Measurements from ENCODE around the gene FFAR3. TPM values are rescaled to one million over a fixed set of nuclear protein-coding genes. Genes with fewer than 3 reads are reported as not detected.

FFAR3 gene
- total and polyA plus RNA-seq, 2 of the 8 experiments (the other 6 are each of a cell fraction or from before 2014, with no cell fraction given): not detected

DNA sequence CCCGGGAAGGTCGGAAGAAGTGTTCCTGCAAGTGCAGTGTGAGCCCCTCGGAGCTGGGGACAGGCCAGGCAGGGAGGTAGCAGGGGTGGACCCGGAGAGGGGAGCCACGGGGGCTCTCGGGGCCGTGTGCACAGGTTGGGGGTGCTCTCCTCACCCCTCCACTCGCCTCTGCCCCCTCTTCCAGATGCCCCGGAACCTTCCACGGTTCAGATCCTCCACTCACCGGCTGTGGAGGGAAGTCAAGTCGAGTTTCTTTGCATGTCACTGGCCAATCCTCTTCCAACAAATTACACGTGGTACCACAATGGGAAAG, 20.3 kb upstream of the FFAR3 start (continued):
- TF ChIP-seq, protein P1, sequence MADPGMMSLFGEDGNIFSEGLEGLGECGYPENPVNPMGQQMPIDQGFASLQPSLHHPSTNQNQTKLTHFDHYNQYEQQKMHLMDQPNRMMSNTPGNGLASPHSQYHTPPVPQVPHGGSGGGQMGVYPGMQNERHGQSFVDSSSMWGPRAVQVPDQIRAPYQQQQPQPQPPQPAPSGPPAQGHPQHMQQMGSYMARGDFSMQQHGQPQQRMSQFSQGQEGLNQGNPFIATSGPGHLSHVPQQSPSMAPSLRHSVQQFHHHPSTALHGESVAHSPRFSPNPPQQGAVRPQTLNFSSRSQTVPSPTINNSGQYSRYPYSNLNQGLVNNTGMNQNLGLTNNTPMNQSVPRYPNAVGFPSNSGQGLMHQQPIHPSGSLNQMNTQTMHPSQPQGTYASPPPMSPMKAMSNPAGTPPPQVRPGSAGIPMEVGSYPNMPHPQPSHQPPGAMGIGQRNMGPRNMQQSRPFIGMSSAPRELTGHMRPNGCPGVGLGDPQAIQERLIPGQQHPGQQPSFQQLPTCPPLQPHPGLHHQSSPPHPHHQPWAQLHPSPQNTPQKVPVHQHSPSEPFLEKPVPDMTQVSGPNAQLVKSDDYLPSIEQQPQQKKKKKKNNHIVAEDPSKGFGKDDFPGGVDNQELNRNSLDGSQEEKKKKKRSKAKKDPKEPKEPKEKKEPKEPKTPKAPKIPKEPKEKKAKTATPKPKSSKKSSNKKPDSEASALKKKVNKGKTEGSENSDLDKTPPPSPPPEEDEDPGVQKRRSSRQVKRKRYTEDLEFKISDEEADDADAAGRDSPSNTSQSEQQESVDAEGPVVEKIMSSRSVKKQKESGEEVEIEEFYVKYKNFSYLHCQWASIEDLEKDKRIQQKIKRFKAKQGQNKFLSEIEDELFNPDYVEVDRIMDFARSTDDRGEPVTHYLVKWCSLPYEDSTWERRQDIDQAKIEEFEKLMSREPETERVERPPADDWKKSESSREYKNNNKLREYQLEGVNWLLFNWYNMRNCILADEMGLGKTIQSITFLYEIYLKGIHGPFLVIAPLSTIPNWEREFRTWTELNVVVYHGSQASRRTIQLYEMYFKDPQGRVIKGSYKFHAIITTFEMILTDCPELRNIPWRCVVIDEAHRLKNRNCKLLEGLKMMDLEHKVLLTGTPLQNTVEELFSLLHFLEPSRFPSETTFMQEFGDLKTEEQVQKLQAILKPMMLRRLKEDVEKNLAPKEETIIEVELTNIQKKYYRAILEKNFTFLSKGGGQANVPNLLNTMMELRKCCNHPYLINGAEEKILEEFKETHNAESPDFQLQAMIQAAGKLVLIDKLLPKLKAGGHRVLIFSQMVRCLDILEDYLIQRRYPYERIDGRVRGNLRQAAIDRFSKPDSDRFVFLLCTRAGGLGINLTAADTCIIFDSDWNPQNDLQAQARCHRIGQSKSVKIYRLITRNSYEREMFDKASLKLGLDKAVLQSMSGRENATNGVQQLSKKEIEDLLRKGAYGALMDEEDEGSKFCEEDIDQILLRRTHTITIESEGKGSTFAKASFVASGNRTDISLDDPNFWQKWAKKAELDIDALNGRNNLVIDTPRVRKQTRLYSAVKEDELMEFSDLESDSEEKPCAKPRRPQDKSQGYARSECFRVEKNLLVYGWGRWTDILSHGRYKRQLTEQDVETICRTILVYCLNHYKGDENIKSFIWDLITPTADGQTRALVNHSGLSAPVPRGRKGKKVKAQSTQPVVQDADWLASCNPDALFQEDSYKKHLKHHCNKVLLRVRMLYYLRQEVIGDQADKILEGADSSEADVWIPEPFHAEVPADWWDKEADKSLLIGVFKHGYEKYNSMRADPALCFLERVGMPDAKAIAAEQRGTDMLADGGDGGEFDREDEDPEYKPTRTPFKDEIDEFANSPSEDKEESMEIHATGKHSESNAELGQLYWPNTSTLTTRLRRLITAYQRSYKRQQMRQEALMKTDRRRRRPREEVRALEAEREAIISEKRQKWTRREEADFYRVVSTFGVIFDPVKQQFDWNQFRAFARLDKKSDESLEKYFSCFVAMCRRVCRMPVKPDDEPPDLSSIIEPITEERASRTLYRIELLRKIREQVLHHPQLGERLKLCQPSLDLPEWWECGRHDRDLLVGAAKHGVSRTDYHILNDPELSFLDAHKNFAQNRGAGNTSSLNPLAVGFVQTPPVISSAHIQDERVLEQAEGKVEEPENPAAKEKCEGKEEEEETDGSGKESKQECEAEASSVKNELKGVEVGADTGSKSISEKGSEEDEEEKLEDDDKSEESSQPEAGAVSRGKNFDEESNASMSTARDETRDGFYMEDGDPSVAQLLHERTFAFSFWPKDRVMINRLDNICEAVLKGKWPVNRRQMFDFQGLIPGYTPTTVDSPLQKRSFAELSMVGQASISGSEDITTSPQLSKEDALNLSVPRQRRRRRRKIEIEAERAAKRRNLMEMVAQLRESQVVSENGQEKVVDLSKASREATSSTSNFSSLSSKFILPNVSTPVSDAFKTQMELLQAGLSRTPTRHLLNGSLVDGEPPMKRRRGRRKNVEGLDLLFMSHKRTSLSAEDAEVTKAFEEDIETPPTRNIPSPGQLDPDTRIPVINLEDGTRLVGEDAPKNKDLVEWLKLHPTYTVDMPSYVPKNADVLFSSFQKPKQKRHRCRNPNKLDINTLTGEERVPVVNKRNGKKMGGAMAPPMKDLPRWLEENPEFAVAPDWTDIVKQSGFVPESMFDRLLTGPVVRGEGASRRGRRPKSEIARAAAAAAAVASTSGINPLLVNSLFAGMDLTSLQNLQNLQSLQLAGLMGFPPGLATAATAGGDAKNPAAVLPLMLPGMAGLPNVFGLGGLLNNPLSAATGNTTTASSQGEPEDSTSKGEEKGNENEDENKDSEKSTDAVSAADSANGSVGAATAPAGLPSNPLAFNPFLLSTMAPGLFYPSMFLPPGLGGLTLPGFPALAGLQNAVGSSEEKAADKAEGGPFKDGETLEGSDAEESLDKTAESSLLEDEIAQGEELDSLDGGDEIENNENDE (IDR thresholded peaks at IDR 0.05; ENCODE audit: insufficient replicate concordance, low read length): no peak
- TF ChIP-seq SIX5 (IDR thresholded peaks at IDR 0.05; ENCODE audit: low read depth, low read length): no peak
- no peak for TF ChIP-seq SIN3A (conservative IDR thresholded peaks at IDR 0.05 in 1 of 2, IDR thresholded peaks at IDR 0.05 in 1 of 2; ENCODE audit: low read depth in 1 of 2, low read length in 2 of 2)
- no peak for TF ChIP-seq FOSL1 (IDR thresholded peaks at IDR 0.05; ENCODE audit: insufficient read depth, low read depth, low read length)

All from H1 (cell line).